K562 (cell line): Measurements from ENCODE around the gene DHRS11. TPM values are rescaled to one million over a fixed set of nuclear protein-coding genes. Genes with fewer than 3 reads are reported as not detected.

Experiments
- ATAC-seq: fragments of 200-7000 bp; cut with Tn5 transposase; 3 replicates; pipeline ENCODE4 v1.9.1; 2020; ENCODE audit warnings: moderate library complexity
- BruUV-seq: library from RNA; stranded (reverse); fragments of 400-500 nt; replicated peaks from 2 replicates; lab custom pipeline; 2021; lab: Mats Ljungman, UMichigan
- CTCF ChIA-PET: fragments of 300-600 bp; formaldehyde crosslinking; extraction: SDS; loops from one replicate; lab custom pipeline; 2021; ENCODE audit warnings: low intra/inter-chr PET ratio; lab: Yijun Ruan, JAX
- POLR2A ChIA-PET: fragments of 300-600, 350-650 bp; sonication (Branson Sonifier 250); formaldehyde crosslinking; extraction: SDS; loops from one replicate; lab custom pipeline; 2021; ENCODE audit warnings: antibody characterized with exemption, inconsistent platforms; lab: Yijun Ruan, JAX
- DNase-seq, 4 experiments: peaks; one replicate each; pipeline versions ENCODE4 v3.0.0 to v3.0.0-alpha.2; 2011 to 2018; ENCODE audit warnings: low spot score in 3 of 4, mixed read lengths in 3 of 4; ENCODE audit errors: extremely low read depth in 1 of 4
- FAIRE-seq: peaks from 2 replicates; lab custom pipeline; 2011; peaks lifted over from hg19 to GRCh38; lab: Jason Lieb, UNC
- H2AFZ ChIP-seq: 2 replicates; pipeline ENCODE4 v1.6.0; 2011; ENCODE audit warnings: low read depth, low read length, control low read depth, inconsistent platforms
- H3K27ac ChIP-seq: fragments of 200-600 bp; 3 replicates; pipeline ENCODE4 v1.8.0; 2011; ENCODE audit warnings: low read depth, mild to moderate bottlenecking, control low read depth, inconsistent platforms, low read length, moderate library complexity, mixed read lengths; ENCODE audit errors: extremely low read depth
- H3K27me3 ChIP-seq, 2 experiments: fragments of 300-600 bp in 1 of 2; 2 replicates in 1 of 2; 3 replicates in 1 of 2; pipeline versions ENCODE4 v1.6.0 to v1.8.0; 2011; ENCODE audit warnings: inconsistent platforms in 2 of 2, low read length in 2 of 2, mild to moderate bottlenecking in 1 of 2, mixed read lengths in 1 of 2, moderate library complexity in 1 of 2; ENCODE audit not compliant: control insufficient read depth in 2 of 2, insufficient read depth in 2 of 2
- H3K36me3 ChIP-seq: fragments of 300-600 bp; 3 replicates; pipeline ENCODE4 v1.8.0; 2011; ENCODE audit warnings: mild to moderate bottlenecking, low read length, inconsistent platforms; ENCODE audit not compliant: control insufficient read depth, insufficient read depth
- H3K4me1 ChIP-seq, 2 experiments: fragments of 200-600 bp in 1 of 2; replicated peaks in 1 of 2; 2 replicates in 1 of 2; 3 replicates in 1 of 2; pipeline versions ENCODE4 v1.5.1 to v1.8.0; 2011; ENCODE audit warnings: inconsistent platforms in 2 of 2, low read length in 2 of 2, mild to moderate bottlenecking in 1 of 2, mixed read lengths in 1 of 2, moderate library complexity in 1 of 2; ENCODE audit not compliant: control insufficient read depth in 2 of 2, insufficient read depth in 2 of 2
- H3K4me2 ChIP-seq: 2 replicates; pipeline ENCODE4 v1.6.1; 2011; ENCODE audit warnings: low read length, control low read depth, inconsistent platforms, mixed read lengths; ENCODE audit not compliant: insufficient read depth
- H3K4me3 ChIP-seq: fragments of 200-600 bp; sonication (generic), shearing (Covaris generic); 2 replicates; pipeline ENCODE4 v1.5.1; 2016; ENCODE audit warnings: control low read depth, inconsistent platforms
- H3K79me2 ChIP-seq: fragments of 200-600 bp; 3 replicates; pipeline ENCODE4 v1.8.0; 2011; ENCODE audit warnings: low read length, inconsistent platforms; ENCODE audit not compliant: control insufficient read depth, insufficient read depth
- H3K9ac ChIP-seq, 2 experiments: 2 replicates each; pipeline versions ENCODE4 v1.6.0 to v1.6.1; 2011; ENCODE audit warnings: low read depth in 2 of 2, low read length in 2 of 2, control low read depth in 1 of 2, inconsistent platforms in 1 of 2, mild to moderate bottlenecking in 1 of 2, mixed read lengths in 1 of 2; ENCODE audit not compliant: insufficient read depth in 1 of 2
- H3K9me1 ChIP-seq: one replicate; pipeline ENCODE4 v1.6.0; 2011; ENCODE audit warnings: inconsistent platforms, mild to moderate bottlenecking, low read length, moderate library complexity; ENCODE audit not compliant: control insufficient read depth, insufficient read depth
- H3K9me3 ChIP-seq: replicated peaks from 2 replicates; pipeline ENCODE4 v1.5.1; 2011; ENCODE audit warnings: low read depth, low read length, inconsistent platforms; ENCODE audit not compliant: control insufficient read depth, insufficient read depth
- H4K20me1 ChIP-seq: replicated peaks from 2 replicates; pipeline ENCODE4 v1.6.1; 2011; ENCODE audit warnings: low read length, inconsistent platforms, mixed read lengths; ENCODE audit not compliant: control insufficient read depth, insufficient read depth
- KDM4B ChIP-seq, 2 experiments: fragments of 450-650 bp in 1 of 2; sonication (generic) in 1 of 2; IDR thresholded peaks; 2 replicates each; pipeline ENCODE4 v1.6.1; 2016 to 2017; ENCODE audit warnings: borderline replicate concordance in 2 of 2, antibody characterized with exemption in 1 of 2, low read depth in 1 of 2, mild to moderate bottlenecking in 1 of 2
- MAZ ChIP-seq, 2 experiments: fragments of 450-650 bp in 1 of 2; sonication (generic) in 1 of 2; formaldehyde crosslinking; IDR thresholded peaks in 1 of 2; conservative IDR thresholded peaks in 1 of 2; 2 replicates each; pipeline versions ENCODE4 v1.4.0 to v1.5.0; 2020; ENCODE audit warnings: mild to moderate bottlenecking in 1 of 2, missing genetic modification reagents in 1 of 2
- SMARCC2 ChIP-seq: fragments of 450-650 bp; IDR thresholded peaks from 2 replicates; pipeline ENCODE4 v1.6.1; 2017; ENCODE audit warnings: antibody characterized with exemption, moderate library complexity, mild to moderate bottlenecking, low read depth
- TAF1 ChIP-seq: IDR thresholded peaks from 2 replicates; pipeline ENCODE4 v1.6.1; 2011; ENCODE audit warnings: mild to moderate bottlenecking, low read length, moderate library complexity; ENCODE audit not compliant: insufficient read depth, control insufficient read depth, severe bottlenecking; ENCODE audit errors: extremely low read depth
- WGBS: fragments of 100-300 bp; shearing (Covaris generic); methylation state at CpG from one replicate; pipeline ENCODE4 v1.1.6; 2016; ENCODE audit warnings: low coverage, mixed read lengths; ENCODE audit not compliant: insufficient coverage; ENCODE audit errors: missing lambda C conversion rate; 5-methylcytosine and 5-hydroxymethylcytosine counted together
- in situ Hi-C: fragments of 300-500 bp; cut with MboI; formaldehyde crosslinking; loops from 4 replicates; pipeline ENCODE4 v1.15.0; 2018; ENCODE audit warnings: inconsistent platforms, mixed read lengths
- intact Hi-C: fragments of 100-400 bp; cut with micrococcal nuclease; formaldehyde crosslinking; loops from 2 replicates; pipeline ENCODE4 v1.14.2; 2022
- polyA plus RNA-seq, 8 experiments: library from polyadenylated mRNA; depleted of rRNA in 4 of 8; stranded (reverse) in 5 of 8; unstranded in 3 of 8; fragments of >200 nt; fragmentation: Nextera tagmentation in 2 of 8; fragmentation: Illumina TruSeq in 1 of 8; extraction: Ambion mirVana in 2 of 8; extraction: Trizol in 1 of 8; gene quantifications; 2 replicates each; pipeline versions ENCODE4 v1.2.1 to v1.2.3, GENCODE V29; 2011 to 2014; ENCODE audit warnings: inconsistent platforms in 1 of 8, missing spikeins in 1 of 8
- total RNA-seq, 7 experiments: library from RNA; depleted of rRNA in 6 of 7; stranded (reverse); fragments of >200 nt in 6 of 7; fragmentation: Illumina TruSeq in 2 of 7; extraction: Trizol in 2 of 7; gene quantifications; 2 replicates each; pipeline versions ENCODE4 v1.2.1 to v1.2.3, GENCODE V29; 2011 to 2021; ENCODE audit warnings: low replicate concordance in 1 of 7
- TF ChIP-seq, protein P1 (sequence below): fragments of 200-800 bp; sonication (Bioruptor generic); IDR thresholded peaks from 2 replicates; pipeline ENCODE4 v1.6.1; 2017; ENCODE audit warnings: missing genetic modification characterization, missing compliant biosample characterization

The DHRS11 gene
- total and polyA plus RNA-seq, 9 of the 15 experiments (the other 6 are each of a cell fraction or from before 2014, with no cell fraction given), result 15.2 to 123 (median 59.8) TPM

DNA sequence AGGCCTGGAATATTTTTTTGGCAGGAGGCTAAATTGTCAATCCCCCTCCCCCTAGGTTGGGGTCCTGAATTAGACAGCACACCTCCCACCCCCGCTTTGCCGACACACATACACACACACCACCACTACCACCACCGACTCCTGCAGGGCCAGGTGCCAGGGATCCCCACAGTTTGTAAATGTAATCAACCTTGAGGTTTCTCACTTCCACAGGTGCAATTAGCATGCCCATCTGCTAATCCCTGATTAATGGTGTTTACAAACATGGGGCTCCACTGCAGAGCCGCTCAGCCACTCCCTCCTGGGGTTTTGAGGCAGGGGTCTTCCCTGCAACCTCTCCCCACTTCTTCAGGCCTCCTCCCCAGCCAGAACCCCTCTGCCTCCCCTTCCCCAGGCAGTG lies 21.5 kb downstream of the DHRS11 start:
- POLR2A ChIA-PET, result no interaction called here
- no peak for TF ChIP-seq SMARCC2
- in situ Hi-C loops, result loop anchor here (10.0 kb wide), 1 partner anchor 632 kb away; no protein-coding TSS in a partner anchor
- Histone ChIP-seq H3K9ac (peak overlapping the region in 1 of 2 experiments; percentile 37; a peak in 1 of 4 replicates), H3K27ac (no peak overlapping the region), H3K4me1 (peaks cover 25% of the 10 kb centered on the region in 2 experiments; a peak in 4 of 5 replicates), H3K9me3 (no peaks in the 10 kb centered on the region), H3K27me3 (peaks cover 0 to 15% of the 10 kb centered on the region in 2 experiments; a peak in 2 of 5 replicates), H2AFZ (no peak overlapping the region), H3K4me3 (no peak overlapping the region), H3K79me2 (peaks cover 2% of the 10 kb centered on the region; the same call in 1 of the 3 replicates), H3K9me1 (no peaks in the 10 kb centered on the region), H3K36me3 (peaks cover 6% of the 10 kb centered on the region; the same call in 1 of the 3 replicates), H4K20me1 (no peaks in the 10 kb centered on the region; the same call in 1 of the 2 replicates), H3K4me2 (no peak overlapping the region)
- intact Hi-C loops, result no loop called here
- FAIRE-seq (no peak), ATAC-seq (no peak), DNase-seq (no peak)
- BruUV-seq, result no TSS peak
- 62% methylated on average over 3 of the region's 4 CpGs for WGBS
- CTCF ChIA-PET, result no interaction called here

DNA sequence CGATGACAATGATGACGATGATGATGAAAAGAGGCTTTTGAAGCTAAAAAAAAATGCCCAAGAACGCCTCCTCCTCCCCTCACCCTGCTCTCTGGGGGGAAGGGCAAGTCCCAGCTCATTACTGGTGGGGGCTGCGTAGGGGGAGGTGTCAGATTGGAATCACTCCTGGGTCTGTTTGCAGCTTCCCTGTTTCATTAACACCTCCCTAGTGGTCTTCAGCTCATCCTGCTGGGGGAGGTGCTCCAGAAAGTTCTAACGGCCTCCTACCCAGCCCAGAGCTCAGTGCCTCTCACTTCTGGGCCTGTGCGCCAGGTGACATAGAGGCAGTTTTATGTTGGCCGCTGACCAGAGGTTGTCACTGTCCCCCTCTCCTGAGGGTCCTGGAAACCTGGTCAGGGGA lies 22.4 kb downstream of the DHRS11 start:
- no peak for FAIRE-seq

More for the DNA sequence above, 22.4 kb downstream of the DHRS11 start:
- Histone ChIP-seq H4K20me1 (peaks cover 6% of the 10 kb centered on the region; the same call in 1 of the 2 replicates), H2AFZ (no peak overlapping the region), H3K4me1 (peaks cover 15 to 18% of the 10 kb centered on the region in 2 experiments; a peak in 4 of 5 replicates), H3K4me2 (no peak overlapping the region), H3K79me2 (peaks cover 1% of the 10 kb centered on the region; the same call in 1 of the 3 replicates), H3K36me3 (peaks cover 2% of the 10 kb centered on the region; the same call in 1 of the 3 replicates), H3K9me1 (no peaks in the 10 kb centered on the region), H3K9me3 (no peaks in the 10 kb centered on the region), H3K4me3 (no peak overlapping the region), H3K9ac (no peak overlapping the region), H3K27me3 (peaks cover 0 to 23% of the 10 kb centered on the region in 2 experiments; a peak in 2 of 5 replicates), H3K27ac (no peak overlapping the region)
- TF ChIP-seq TAF1, result no peak
- no peak for TF ChIP-seq MAZ (CRISPR knock-in tag; conservative IDR thresholded peaks at IDR 0.05 in 1 of 2, IDR thresholded peaks at IDR 0.05 in 1 of 2)
- TF ChIP-seq KDM4B (IDR thresholded peaks at IDR 0.05; ENCODE audit: borderline replicate concordance in 2 of 2, low read depth in 1 of 2), result no peak
- TF ChIP-seq, protein P1, sequence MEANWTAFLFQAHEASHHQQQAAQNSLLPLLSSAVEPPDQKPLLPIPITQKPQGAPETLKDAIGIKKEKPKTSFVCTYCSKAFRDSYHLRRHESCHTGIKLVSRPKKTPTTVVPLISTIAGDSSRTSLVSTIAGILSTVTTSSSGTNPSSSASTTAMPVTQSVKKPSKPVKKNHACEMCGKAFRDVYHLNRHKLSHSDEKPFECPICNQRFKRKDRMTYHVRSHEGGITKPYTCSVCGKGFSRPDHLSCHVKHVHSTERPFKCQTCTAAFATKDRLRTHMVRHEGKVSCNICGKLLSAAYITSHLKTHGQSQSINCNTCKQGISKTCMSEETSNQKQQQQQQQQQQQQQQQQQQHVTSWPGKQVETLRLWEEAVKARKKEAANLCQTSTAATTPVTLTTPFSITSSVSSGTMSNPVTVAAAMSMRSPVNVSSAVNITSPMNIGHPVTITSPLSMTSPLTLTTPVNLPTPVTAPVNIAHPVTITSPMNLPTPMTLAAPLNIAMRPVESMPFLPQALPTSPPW (CRISPR knock-in tag), result no peak
- no TSS peak for BruUV-seq
- CTCF ChIA-PET, result no interaction called here
- ATAC-seq (no peak), DNase-seq (no peak)
- intact Hi-C loops (no loop called here), in situ Hi-C loops (loop anchor here (10.0 kb wide), 1 partner anchor 631 kb away; no protein-coding TSS in a partner anchor)
- POLR2A ChIA-PET, result interaction anchor here (0.6 to 1.3 kb wide), 3 partner anchors 10 to 16 kb away, joined by 3 to 4 read pairs (median 3); partner anchors contain the start of gene MRM1
- WGBS, result 47% methylated on average over 7 of the region's 7 CpGs
